Loucy (cell line): Measurements from ENCODE around the gene APOBEC3B.

Source experiments
- H2AFZ ChIP-seq: fragments of 200-600 bp; sonication (generic); 2 replicates; pipeline ENCODE4 v1.6.0; 2016; ENCODE audit warnings: antibody characterized with exemption, mild to moderate bottlenecking, low read length, moderate library complexity
- H3F3A ChIP-seq: fragments of 200-600 bp; 2 replicates; pipeline ENCODE4 v1.6.0; 2016; ENCODE audit warnings: antibody characterized with exemption, low read depth, mild to moderate bottlenecking
- H3K27me3 ChIP-seq: fragments of 200-600 bp; sonication (generic); 2 replicates; pipeline ENCODE4 v1.6.1; 2014; ENCODE audit warnings: low read length, mild to moderate bottlenecking; ENCODE audit not compliant: insufficient read depth, poor library complexity, severe bottlenecking
- H3K36me3 ChIP-seq: fragments of 200-600 bp; sonication (generic); 2 replicates; pipeline ENCODE4 v1.6.1; 2016; ENCODE audit warnings: low read length; ENCODE audit not compliant: insufficient read depth
- H3K4me1 ChIP-seq: fragments of 200-600 bp; sonication (generic); 2 replicates; pipeline ENCODE4 v1.5.1; 2014; ENCODE audit warnings: low read length, mild to moderate bottlenecking; ENCODE audit not compliant: insufficient read depth, poor library complexity, severe bottlenecking
- H3K4me2 ChIP-seq: fragments of 200-600 bp; sonication (generic); 2 replicates; pipeline ENCODE4 v1.6.0; 2014; ENCODE audit warnings: antibody characterized with exemption, low read length, low read depth, mild to moderate bottlenecking; ENCODE audit not compliant: poor library complexity, severe bottlenecking
- H3K4me3 ChIP-seq: fragments of 200-600 bp; sonication (generic); 2 replicates; pipeline ENCODE4 v1.5.1; 2014; ENCODE audit warnings: low read length, mild to moderate bottlenecking, mixed read lengths; ENCODE audit not compliant: poor library complexity, severe bottlenecking
- H3K79me2 ChIP-seq: fragments of 200-600 bp; sonication (generic); 2 replicates; pipeline ENCODE4 v1.6.1; 2014; ENCODE audit warnings: low read length; ENCODE audit not compliant: insufficient read depth
- H3K9ac ChIP-seq: fragments of 200-600 bp; sonication (generic); 2 replicates; pipeline ENCODE4 v1.6.0; 2014; ENCODE audit warnings: mild to moderate bottlenecking, low read depth, low read length, moderate library complexity; ENCODE audit not compliant: poor library complexity, severe bottlenecking
- H3K9me2 ChIP-seq: fragments of 200-600 bp; sonication (generic); replicated peaks from 2 replicates; pipeline ENCODE4 v1.6.1; 2016; ENCODE audit warnings: low read depth, low read length, mixed read lengths
- H3K9me3 ChIP-seq: fragments of 200-600 bp; sonication (generic); 2 replicates; pipeline ENCODE4 v1.6.1; 2014; ENCODE audit warnings: mild to moderate bottlenecking, antibody characterized with exemption, low read length, low read depth; ENCODE audit not compliant: insufficient read depth
- H4K20me1 ChIP-seq: fragments of 200-600 bp; sonication (generic); 2 replicates; pipeline ENCODE4 v1.6.0; 2014; ENCODE audit warnings: antibody characterized with exemption, low read length, mild to moderate bottlenecking; ENCODE audit not compliant: insufficient read depth, poor library complexity, severe bottlenecking
- EZH2phosphoT487 ChIP-seq: fragments of 200-600 bp; IDR thresholded peaks from 2 replicates; pipeline ENCODE4 v1.6.1; 2018; ENCODE audit warnings: antibody characterized with exemption, mild to moderate bottlenecking, moderate library complexity, borderline replicate concordance
- TF ChIP-seq, protein P1 (sequence below): fragments of 200-600 bp; sonication (generic); conservative IDR thresholded peaks from 2 replicates; pipeline ENCODE4 v1.5.1; 2014; ENCODE audit warnings: mild to moderate bottlenecking, antibody characterized with exemption, low read length

The APOBEC3B gene

DNA sequence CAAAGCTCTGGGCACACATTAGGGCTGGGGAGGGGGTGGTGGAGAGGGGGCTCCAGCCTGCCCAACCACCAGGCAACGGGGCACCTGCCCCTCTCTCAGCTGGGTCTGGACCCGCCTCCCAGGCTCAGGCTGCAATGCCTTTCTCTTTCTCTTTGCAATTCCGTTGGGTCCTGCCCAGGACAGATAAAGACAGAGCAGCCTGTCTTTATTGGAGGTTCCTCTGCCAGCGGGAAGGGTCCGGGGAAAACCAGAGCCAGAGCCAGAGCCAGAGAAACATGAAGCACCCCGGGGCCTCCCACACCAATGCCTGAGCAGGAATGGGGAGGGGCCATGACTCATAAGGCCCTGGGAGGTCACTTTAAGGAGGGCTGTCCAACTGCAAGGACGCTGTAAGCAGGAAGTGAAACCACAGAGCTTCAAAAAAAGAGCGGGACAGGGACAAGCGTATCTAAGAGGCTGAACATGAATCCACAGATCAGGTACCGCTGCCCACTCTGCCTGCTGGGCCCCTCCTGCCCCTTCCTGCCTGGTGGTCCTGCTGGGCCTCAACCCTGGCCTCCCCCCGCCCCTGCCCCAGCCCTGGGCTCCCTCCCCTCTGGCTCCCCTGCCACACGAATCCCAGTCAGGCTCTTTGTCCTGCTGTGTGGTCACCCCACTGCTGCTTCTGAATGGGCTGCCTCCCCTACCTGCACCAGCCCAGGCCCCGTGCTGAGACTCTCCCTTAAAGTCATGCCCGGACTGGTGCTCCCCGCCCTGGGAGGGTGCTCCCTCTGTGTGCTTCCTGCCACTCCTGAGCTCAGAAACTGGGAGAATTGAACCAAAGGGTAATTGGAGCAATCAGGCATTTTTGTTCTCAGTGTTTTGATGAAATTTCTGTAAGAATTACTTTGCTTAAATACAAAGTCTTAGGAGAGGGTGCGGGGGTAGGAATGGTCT lies at the start of gene APOBEC3B:
Gene APOBEC3B (plus strand): TSS at position 356 of the 936 bp plus-strand sequence. CDS start 107 bp downstream, at position 463.
- Histone ChIP-seq H3K4me1 (peaks cover 16% of the 10 kb centered on the region), H3K79me2 (peaks cover 20% of the 10 kb centered on the region), H2AFZ (peak within 1 kb of the TSS; percentile 66), H3K27me3 (no peaks in the 10 kb centered on the region), H4K20me1 (no peaks in the 10 kb centered on the region), H3K9me2 (no peaks in the 10 kb centered on the region), H3K4me3 (peak within 1 kb of the TSS; percentile 83), H3K36me3 (no peaks in the 10 kb centered on the region), H3K9ac (peak within 1 kb of the TSS; percentile 94), H3K4me2 (peak within 1 kb of the TSS; percentile 88), H3F3A (no peaks in the 10 kb centered on the region), H3K9me3 (peaks cover 5% of the 10 kb centered on the region; the same call in 1 of the 2 replicates)
- TF ChIP-seq, protein P1, sequence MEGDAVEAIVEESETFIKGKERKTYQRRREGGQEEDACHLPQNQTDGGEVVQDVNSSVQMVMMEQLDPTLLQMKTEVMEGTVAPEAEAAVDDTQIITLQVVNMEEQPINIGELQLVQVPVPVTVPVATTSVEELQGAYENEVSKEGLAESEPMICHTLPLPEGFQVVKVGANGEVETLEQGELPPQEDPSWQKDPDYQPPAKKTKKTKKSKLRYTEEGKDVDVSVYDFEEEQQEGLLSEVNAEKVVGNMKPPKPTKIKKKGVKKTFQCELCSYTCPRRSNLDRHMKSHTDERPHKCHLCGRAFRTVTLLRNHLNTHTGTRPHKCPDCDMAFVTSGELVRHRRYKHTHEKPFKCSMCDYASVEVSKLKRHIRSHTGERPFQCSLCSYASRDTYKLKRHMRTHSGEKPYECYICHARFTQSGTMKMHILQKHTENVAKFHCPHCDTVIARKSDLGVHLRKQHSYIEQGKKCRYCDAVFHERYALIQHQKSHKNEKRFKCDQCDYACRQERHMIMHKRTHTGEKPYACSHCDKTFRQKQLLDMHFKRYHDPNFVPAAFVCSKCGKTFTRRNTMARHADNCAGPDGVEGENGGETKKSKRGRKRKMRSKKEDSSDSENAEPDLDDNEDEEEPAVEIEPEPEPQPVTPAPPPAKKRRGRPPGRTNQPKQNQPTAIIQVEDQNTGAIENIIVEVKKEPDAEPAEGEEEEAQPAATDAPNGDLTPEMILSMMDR = no peak
- no peak for TF ChIP-seq EZH2phosphoT487

DNA sequence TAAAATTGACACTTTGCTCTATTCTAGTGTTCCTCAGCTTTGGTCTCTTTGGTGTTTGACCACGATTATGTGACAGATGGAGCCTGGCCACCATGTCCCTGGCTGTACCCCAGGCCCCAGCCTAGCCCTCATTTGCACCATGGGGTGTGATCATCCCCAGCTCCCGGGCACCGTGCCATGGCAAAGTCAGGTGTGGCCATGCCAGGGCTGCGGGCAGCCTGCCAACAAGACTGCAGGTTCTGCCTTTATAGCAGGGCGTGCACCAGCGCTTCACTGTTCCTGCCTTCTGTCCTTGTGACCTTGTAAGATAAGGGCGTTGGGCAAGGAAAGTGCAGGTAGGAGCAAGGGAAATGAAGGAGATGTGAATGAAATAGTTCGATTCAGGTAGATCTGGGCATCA lies 47.1 kb upstream of the APOBEC3B start:
- no peaks in the 10 kb centered on the region for H4K20me1 ChIP-seq
- H2AFZ ChIP-seq = no peak overlapping the region
- no peaks in the 10 kb centered on the region for H3K27me3 ChIP-seq
- TF ChIP-seq, protein P1 = no peak
- no peak for TF ChIP-seq EZH2phosphoT487
- no peaks in the 10 kb centered on the region for H3F3A ChIP-seq
- H3K4me2 ChIP-seq = no peak overlapping the region
- no peak overlapping the region for H3K9ac ChIP-seq
- no peaks in the 10 kb centered on the region for H3K36me3 ChIP-seq
- no peaks in the 10 kb centered on the region for H3K9me3 ChIP-seq
- no peaks in the 10 kb centered on the region for H3K79me2 ChIP-seq
- no peaks in the 10 kb centered on the region for H3K9me2 ChIP-seq
- H3K4me3 ChIP-seq = no peak overlapping the region
- H3K4me1 ChIP-seq = no peaks in the 10 kb centered on the region

DNA sequence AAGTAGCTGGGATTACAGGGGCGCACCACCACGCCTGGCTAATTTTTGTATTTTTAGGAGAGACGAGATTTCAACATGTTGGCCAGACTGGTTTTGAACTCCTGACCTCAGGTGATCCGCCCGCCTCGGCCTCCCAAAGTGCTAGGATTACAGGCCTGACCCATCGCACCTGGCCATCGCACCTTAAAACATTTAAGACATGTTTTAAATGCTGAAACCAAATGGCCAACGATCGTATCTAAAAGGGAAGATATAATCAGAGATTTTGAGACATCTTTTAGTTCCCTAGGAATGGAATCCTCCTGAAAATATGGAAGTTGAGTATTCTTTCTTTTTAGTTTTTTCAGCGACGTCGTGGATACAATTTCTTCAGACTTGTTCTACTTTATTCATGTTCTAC lies 46.5 kb upstream of the APOBEC3B start:
- no peaks in the 10 kb centered on the region for H3K9me2 ChIP-seq
- H2AFZ ChIP-seq = no peak overlapping the region
- H3F3A ChIP-seq = no peaks in the 10 kb centered on the region
- H3K27me3 ChIP-seq = no peaks in the 10 kb centered on the region
- no peaks in the 10 kb centered on the region for H4K20me1 ChIP-seq
- no peak for TF ChIP-seq EZH2phosphoT487
- TF ChIP-seq, protein P1 = no peak
- no peaks in the 10 kb centered on the region for H3K9me3 ChIP-seq
- no peaks in the 10 kb centered on the region for H3K79me2 ChIP-seq
- no peaks in the 10 kb centered on the region for H3K36me3 ChIP-seq
- H3K9ac ChIP-seq = no peak overlapping the region
- no peak overlapping the region for H3K4me2 ChIP-seq
- H3K4me1 ChIP-seq = no peaks in the 10 kb centered on the region
- no peak overlapping the region for H3K4me3 ChIP-seq
